ENCODE measurements around the gene CEP120.
"Not testable (repeated sequence)": the region's sequence is repeated elsewhere in the genome, so short reads cannot be mapped to it uniquely, and the experiment has no call there.

DNA sequence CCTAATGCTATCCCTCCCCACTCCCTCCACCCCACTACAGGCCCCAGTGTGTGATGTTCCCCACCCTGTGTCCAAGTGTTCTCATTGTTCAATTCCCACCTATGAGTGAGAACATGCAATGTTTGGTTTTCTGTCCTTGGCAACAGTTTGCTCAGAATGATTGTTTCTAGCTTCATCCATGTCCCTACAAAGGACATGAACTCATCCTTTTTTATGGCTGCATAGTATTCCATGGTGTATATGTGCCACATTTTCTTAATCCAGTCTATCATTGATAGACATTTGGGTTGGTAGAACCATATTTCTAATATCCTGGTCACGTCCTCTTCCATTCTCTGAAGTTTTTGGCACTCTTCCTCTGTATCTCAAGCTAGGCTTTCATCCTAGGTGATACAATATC lies 43.6 kb upstream of the CEP120 start:
- TF ChIP-seq, protein P1, sequence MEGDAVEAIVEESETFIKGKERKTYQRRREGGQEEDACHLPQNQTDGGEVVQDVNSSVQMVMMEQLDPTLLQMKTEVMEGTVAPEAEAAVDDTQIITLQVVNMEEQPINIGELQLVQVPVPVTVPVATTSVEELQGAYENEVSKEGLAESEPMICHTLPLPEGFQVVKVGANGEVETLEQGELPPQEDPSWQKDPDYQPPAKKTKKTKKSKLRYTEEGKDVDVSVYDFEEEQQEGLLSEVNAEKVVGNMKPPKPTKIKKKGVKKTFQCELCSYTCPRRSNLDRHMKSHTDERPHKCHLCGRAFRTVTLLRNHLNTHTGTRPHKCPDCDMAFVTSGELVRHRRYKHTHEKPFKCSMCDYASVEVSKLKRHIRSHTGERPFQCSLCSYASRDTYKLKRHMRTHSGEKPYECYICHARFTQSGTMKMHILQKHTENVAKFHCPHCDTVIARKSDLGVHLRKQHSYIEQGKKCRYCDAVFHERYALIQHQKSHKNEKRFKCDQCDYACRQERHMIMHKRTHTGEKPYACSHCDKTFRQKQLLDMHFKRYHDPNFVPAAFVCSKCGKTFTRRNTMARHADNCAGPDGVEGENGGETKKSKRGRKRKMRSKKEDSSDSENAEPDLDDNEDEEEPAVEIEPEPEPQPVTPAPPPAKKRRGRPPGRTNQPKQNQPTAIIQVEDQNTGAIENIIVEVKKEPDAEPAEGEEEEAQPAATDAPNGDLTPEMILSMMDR (IDR thresholded peaks at IDR 0.05; ENCODE audit: low read length) = not testable (repeated sequence)
- not testable (repeated sequence) for TF ChIP-seq EZH2phosphoT487 (IDR thresholded peaks at IDR 0.05; ENCODE audit: low read length); EZH2 (optimal IDR thresholded peaks at IDR 0.05; ENCODE audit: low read depth, low read length)

Data from MM.1S (cell line).